GM19025 (cell line): ENCODE data around the gene PSMB3.
A peak's percentile ranks its signal among the peaks of the same experiment; 100 is the strongest.
"Not testable (repeated sequence)": the region's sequence is repeated elsewhere in the genome, so short reads cannot be mapped to it uniquely, and the experiment has no call there.

Experiments used
- ATAC-seq: cut with Tn5 transposase; IDR thresholded peaks from one replicate; pipeline ENCODE4 v1.9.1; 2021; ENCODE audit warnings: mild to moderate bottlenecking, low read depth, moderate library complexity; ENCODE audit not compliant: unreplicated experiment

Gene PSMB3

GRCh38 chr17:38789185-38789584 lies 36.6 kb downstream of the PSMB3 start:
- ATAC-seq: no peak

- ATAC-seq: not testable (repeated sequence)
These were observed 37.7 kb downstream of the PSMB3 start for GRCh38 chr17:38790148-38790707.

GRCh38 chr17:38791162-38791561 lies 38.6 kb downstream of the PSMB3 start:
- no peak for ATAC-seq

GRCh38 chr17:38794221-38794620 lies 41.7 kb downstream of the PSMB3 start:
- ATAC-seq: no peak

- no peak for ATAC-seq
These were observed 44.1 kb downstream of the PSMB3 start for GRCh38 chr17:38796451-38797157.

GRCh38 chr17:38797158-38797490 lies 44.6 kb downstream of the PSMB3 start:
- no peak for ATAC-seq

- ATAC-seq: no peak
These were observed 45.3 kb downstream of the PSMB3 start for GRCh38 chr17:38797828-38798227.

- ATAC-seq: peak; percentile 6
These were observed 46.3 kb downstream of the PSMB3 start for GRCh38 chr17:38798614-38799500.

GRCh38 chr17:38799501-38800236 lies 47.1 kb downstream of the PSMB3 start, which contains the start of gene PIP4K2B:
TSS of gene PIP4K2B (minus strand) at chr17:38799556. CDS start at chr17:38799424, 132 bp downstream.
- ATAC-seq: peak; percentile 86

- ATAC-seq: no peak
These were observed 47.8 kb downstream of the PSMB3 start for GRCh38 chr17:38800237-38800760.

- ATAC-seq: no peak
These were observed 57.3 kb downstream of the PSMB3 start for GRCh38 chr17:38809828-38810227.
